Measurements from ENCODE around the gene CDX1.
A peak's percentile ranks its signal among the peaks of the same experiment; 100 is the strongest.

Gene CDX1

DNA sequence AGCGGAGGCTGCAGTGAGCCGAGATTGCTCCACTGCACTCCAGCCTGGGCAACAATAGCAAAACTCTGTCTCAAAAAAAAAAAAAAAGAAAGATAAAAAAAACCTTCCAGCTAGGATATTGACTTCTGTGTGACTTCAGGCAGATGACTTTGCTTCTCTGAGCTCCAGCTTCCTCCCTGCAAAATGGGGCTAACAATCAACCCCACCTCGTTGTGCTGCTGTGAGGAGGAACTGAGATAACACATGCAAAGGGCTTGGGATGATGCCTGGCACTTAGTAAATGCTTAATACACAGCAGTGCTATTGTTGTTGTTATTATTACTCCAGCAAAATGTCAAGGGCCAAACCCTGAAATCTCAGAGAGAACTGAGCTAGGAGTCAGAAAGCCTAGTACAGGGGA, 3.5 kb upstream of the CDX1 start:
- TF ChIP-seq, protein P1, sequence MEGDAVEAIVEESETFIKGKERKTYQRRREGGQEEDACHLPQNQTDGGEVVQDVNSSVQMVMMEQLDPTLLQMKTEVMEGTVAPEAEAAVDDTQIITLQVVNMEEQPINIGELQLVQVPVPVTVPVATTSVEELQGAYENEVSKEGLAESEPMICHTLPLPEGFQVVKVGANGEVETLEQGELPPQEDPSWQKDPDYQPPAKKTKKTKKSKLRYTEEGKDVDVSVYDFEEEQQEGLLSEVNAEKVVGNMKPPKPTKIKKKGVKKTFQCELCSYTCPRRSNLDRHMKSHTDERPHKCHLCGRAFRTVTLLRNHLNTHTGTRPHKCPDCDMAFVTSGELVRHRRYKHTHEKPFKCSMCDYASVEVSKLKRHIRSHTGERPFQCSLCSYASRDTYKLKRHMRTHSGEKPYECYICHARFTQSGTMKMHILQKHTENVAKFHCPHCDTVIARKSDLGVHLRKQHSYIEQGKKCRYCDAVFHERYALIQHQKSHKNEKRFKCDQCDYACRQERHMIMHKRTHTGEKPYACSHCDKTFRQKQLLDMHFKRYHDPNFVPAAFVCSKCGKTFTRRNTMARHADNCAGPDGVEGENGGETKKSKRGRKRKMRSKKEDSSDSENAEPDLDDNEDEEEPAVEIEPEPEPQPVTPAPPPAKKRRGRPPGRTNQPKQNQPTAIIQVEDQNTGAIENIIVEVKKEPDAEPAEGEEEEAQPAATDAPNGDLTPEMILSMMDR (IDR thresholded peaks at IDR 0.05; ENCODE audit: extremely low read depth, missing control alignments), result no peak
- no peak for DNase-seq (ENCODE audit: low spot score)

DNA sequence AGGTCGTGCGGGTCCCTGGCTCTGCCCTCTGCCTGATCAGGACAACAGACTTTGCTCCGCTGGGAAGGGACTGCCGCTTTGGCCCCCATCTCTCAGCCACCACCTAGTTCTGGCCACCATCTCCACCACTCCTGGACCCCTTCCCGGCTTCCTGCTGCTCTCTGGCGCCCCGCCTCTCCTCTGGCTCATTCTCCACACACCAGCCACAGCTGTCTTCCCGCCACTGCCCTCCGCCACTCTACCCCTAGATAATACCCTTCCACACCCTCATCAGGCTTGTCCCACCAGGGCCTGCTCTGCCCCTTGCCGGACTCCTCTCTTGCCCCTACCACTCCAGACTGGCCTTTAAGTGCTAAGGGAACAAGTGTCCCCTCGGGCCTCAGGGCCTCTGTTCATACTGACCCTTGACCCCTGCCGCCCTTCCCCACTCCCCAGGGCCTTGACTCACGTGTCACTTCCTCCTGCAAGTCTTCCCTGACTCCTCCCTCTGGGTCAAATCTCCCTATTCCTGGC, 3.0 kb upstream of the CDX1 start:
- TF ChIP-seq, protein P1 (IDR thresholded peaks at IDR 0.05; ENCODE audit: extremely low read depth, missing control alignments), result no peak
- no peak for DNase-seq (ENCODE audit: low spot score)

DNA sequence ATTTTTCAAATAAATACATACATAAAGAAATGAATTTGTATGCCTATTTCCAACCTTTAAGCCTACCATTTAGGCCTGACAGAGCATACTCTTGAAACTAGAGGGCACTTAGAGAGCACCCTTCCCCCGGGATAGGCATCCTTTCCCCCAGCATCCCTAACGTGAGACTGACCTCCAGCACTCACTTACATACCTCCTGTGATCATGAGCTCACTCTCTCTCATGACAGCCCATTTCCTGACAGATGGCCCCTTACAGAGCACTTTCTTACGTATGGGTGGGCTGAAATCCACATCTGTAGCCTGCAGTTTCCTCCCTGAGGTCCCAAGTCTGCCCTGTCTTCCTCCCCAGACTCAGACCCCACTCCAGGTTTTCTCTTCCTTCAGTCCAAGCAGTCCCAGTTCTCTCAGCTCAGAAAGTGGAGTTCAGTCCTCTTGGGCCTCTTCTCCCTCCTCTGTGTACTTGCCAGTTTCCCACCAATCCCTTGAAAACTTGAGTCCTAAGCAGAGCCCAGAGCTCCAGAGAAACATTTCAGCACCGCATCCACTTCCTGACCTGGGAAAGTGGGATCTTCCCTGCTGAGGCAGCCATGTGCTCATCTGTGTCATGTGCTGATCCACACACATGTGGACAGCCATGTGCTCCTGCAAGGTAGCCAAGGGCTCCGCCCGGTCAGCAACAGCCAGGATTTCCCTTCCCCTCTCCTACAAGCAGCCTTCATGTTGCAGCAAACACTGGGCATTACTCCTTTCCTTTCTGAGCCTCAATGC, 2.2 kb upstream of the CDX1 start:
- DNase-seq (ENCODE audit: low spot score), result no peak

GRCh38 chr5:150166037-150166649, 435 bp upstream of the CDX1 start:
- TF ChIP-seq, protein P1 (IDR thresholded peaks at IDR 0.05; ENCODE audit: extremely low read depth, missing control alignments), result no peak
- DNase-seq (ENCODE audit: low spot score), result no peak

More for the DNA sequence above, 2.2 kb upstream of the CDX1 start:
- TF ChIP-seq, protein P1 (IDR thresholded peaks at IDR 0.05; ENCODE audit: extremely low read depth, missing control alignments), result no peak

DNA sequence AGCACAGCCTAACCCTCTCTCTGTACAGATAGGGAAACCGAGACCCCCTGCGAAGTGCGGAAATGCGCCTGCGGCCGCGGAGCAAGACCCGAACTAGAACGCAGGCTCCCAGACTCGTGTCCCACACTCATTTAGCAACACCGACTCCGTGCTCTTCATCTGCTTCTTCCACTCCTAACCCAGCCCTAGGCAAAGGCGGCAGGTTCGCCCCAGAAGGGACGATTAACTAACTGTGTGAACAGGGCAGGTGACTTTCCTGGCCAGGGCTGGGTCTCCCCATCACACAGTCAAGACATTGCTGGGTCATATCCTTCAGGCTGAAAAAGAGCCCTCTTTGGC, 903 bp downstream of the CDX1 start:
- no peak for DNase-seq (ENCODE audit: low spot score)
- TF ChIP-seq, protein P1 (IDR thresholded peaks at IDR 0.05; ENCODE audit: extremely low read depth, missing control alignments), result no peak

DNA sequence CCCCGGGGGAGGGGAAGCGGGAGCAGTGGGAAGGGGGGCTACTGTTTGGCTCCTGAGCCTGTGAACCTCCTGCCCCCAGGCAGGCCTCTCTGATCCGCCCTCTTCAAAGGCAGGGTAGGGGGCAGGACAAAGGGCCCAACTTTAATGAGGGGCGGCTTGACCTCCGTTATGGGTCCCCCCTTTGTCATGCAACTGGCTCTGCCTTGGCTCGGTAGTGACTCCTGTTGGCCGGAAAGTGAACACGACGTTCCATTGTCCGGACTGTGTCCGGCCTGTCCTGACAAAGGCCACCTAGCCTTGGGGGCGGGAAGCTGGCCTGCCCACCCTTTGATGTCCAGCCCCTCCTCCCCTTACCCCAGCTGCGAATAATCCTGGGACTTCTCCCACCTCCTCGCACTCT, 1.3 kb downstream of the CDX1 start:
- TF ChIP-seq, protein P1 (IDR thresholded peaks at IDR 0.05; ENCODE audit: extremely low read depth, missing control alignments), result peak; percentile 12
- DNase-seq (ENCODE audit: low spot score), result no peak

DNA sequence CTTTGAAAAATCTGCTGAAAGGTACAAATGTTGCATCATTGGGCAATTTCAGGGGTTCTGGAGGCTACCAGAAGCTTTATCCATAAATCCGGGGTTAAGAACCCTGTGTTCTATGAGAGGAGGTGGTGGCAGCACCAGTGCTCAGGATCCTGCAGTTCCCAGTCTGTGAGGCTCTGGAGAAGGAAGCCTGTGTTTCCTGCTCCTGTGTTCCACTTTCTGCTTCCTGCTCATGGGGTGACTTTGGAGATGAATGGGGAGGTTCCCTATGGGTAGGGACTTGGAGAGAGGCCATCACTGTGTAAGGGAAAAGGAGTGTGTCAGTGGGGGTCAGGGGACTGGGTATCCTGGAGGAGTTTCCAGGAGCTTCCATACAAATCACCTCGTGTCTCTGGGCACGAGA, 2.3 kb downstream of the CDX1 start:
- TF ChIP-seq, protein P1 (IDR thresholded peaks at IDR 0.05; ENCODE audit: extremely low read depth, missing control alignments), result no peak
- DNase-seq (ENCODE audit: low spot score), result no peak

Measured in GM20000 (cell line).